H1 (cell line): Measurements from ENCODE around the gene ARHGEF4. TPM values are rescaled to one million over a fixed set of nuclear protein-coding genes. Genes with fewer than 3 reads are reported as not detected.

Source experiments
- CTCF ChIA-PET: fragments of 300-600 bp; sonication (Branson Sonifier 250); formaldehyde crosslinking; loops from one replicate; lab custom pipeline; 2021; ENCODE audit not compliant: partially characterized antibody; lab: Charles Lee
- POLR2A ChIA-PET: fragments of 300-600 bp; sonication (Branson Sonifier 250); formaldehyde crosslinking; loops from one replicate; lab custom pipeline; 2021; ENCODE audit warnings: inconsistent platforms; ENCODE audit not compliant: partially characterized antibody; lab: Charles Lee
- DNase-seq, 2 experiments: peaks; one replicate each; pipeline versions ENCODE4 v3.0.0 to v3.0.0-alpha.2; 2010 to 2022; ENCODE audit warnings: low spot score in 2 of 2, low read depth in 1 of 2, mixed read lengths in 1 of 2
- FAIRE-seq: peaks from 2 replicates; lab custom pipeline; 2011; peaks lifted over from hg19 to GRCh38; lab: Jason Lieb, UNC
- H2AFZ ChIP-seq: 2 replicates; pipeline ENCODE4 v1.8.1; 2012; ENCODE audit warnings: low read length, inconsistent platforms
- H2AK5ac ChIP-seq: 2 replicates; pipeline ENCODE4 v1.6.1; 2013; ENCODE audit warnings: low read depth, low read length
- H2BK120ac ChIP-seq: replicated peaks from 2 replicates; pipeline ENCODE3; 2013; ENCODE audit warnings: low read depth, low read length, inconsistent platforms
- H2BK12ac ChIP-seq: 2 replicates; pipeline ENCODE4 v1.6.1; 2013; ENCODE audit warnings: low read depth, low read length
- H2BK15ac ChIP-seq: 2 replicates; pipeline ENCODE4 v1.6.1; 2013; ENCODE audit warnings: low read length
- H2BK20ac ChIP-seq: 2 replicates; pipeline ENCODE4 v1.6.1; 2013; ENCODE audit warnings: low read length
- H2BK5ac ChIP-seq: 2 replicates; pipeline ENCODE4 v1.6.1; 2013; ENCODE audit warnings: low read depth, low read length
- H3K14ac ChIP-seq: 2 replicates; pipeline ENCODE4 v1.6.1; 2013; ENCODE audit warnings: inconsistent platforms; ENCODE audit not compliant: insufficient read length
- H3K18ac ChIP-seq: 2 replicates; pipeline ENCODE4 v1.6.1; 2013; ENCODE audit warnings: low read length; ENCODE audit errors: extremely low read depth
- H3K23ac ChIP-seq: 2 replicates; pipeline ENCODE4 v1.6.1; 2013; ENCODE audit warnings: inconsistent platforms; ENCODE audit not compliant: insufficient read length
- H3K23me2 ChIP-seq: 2 replicates; pipeline ENCODE4 v1.6.1; 2013; ENCODE audit warnings: low read depth, low read length
- H3K27ac ChIP-seq: 2 replicates; pipeline ENCODE4 v1.6.1; 2011; ENCODE audit warnings: low read depth, low read length, inconsistent platforms
- H3K27me3 ChIP-seq, 4 experiments: replicated peaks in 1 of 4; 1 replicate in 1 of 4; 2 replicates in 3 of 4; pipeline versions ENCODE4 v1.6.1 to v1.8.1; 2011 to 2013; ENCODE audit warnings: low read length in 3 of 4, mild to moderate bottlenecking in 3 of 4, inconsistent platforms in 2 of 4, mixed read lengths in 2 of 4, moderate library complexity in 1 of 4; ENCODE audit not compliant: control insufficient read depth in 3 of 4, insufficient read depth in 3 of 4; ENCODE audit errors: extremely low read depth in 1 of 4
- H3K36me3 ChIP-seq, 4 experiments: 2 replicates each; pipeline versions ENCODE4 v1.6.1 to v1.8.1; 2011 to 2013; ENCODE audit warnings: mild to moderate bottlenecking in 4 of 4, low read length in 3 of 4, moderate library complexity in 2 of 4, control low read depth in 1 of 4, inconsistent platforms in 1 of 4; ENCODE audit not compliant: insufficient read depth in 4 of 4, control insufficient read depth in 2 of 4
- H3K4ac ChIP-seq: replicated peaks from 2 replicates; pipeline ENCODE3; 2013; ENCODE audit warnings: low read length, low read depth, mixed read lengths, inconsistent platforms; ENCODE audit not compliant: insufficient read length
- H3K4me1 ChIP-seq, 4 experiments: replicated peaks in 1 of 4; 1 replicate in 1 of 4; 2 replicates in 3 of 4; pipeline versions ENCODE4 v1.6.1 to v1.8.1; 2011 to 2013; ENCODE audit warnings: low read length in 3 of 4, inconsistent platforms in 2 of 4, mixed read lengths in 1 of 4; ENCODE audit not compliant: insufficient read depth in 4 of 4, control insufficient read depth in 3 of 4
- H3K4me2 ChIP-seq, 2 experiments: 2 replicates each; pipeline versions ENCODE4 v1.6.1 to v1.8.1; 2011 to 2013; ENCODE audit warnings: low read depth in 2 of 2, low read length in 2 of 2, control low read depth in 1 of 2, inconsistent platforms in 1 of 2, mild to moderate bottlenecking in 1 of 2; ENCODE audit not compliant: insufficient read depth in 1 of 2
- H3K4me3 ChIP-seq, 4 experiments: fragments of 200-600, 300-600 bp in 1 of 4; sonication (generic), shearing (Covaris generic), sonication (Bioruptor Twin) in 1 of 4; 2 replicates each; pipeline versions ENCODE4 v1.5.1 to v1.8.1; 2011 to 2016; ENCODE audit warnings: low read length in 4 of 4, low read depth in 3 of 4, control low read depth in 2 of 4, inconsistent platforms in 2 of 4, mild to moderate bottlenecking in 2 of 4, mixed read lengths in 1 of 4, moderate library complexity in 1 of 4; ENCODE audit not compliant: insufficient read depth in 2 of 4; ENCODE audit errors: extremely low read depth in 1 of 4
- H3K56ac ChIP-seq: replicated peaks from 2 replicates; pipeline ENCODE3; 2013; ENCODE audit warnings: low read depth, mild to moderate bottlenecking, mixed read lengths, low read length, inconsistent platforms; ENCODE audit not compliant: insufficient read length
- H3K79me1 ChIP-seq: 2 replicates; pipeline ENCODE4 v1.6.1; 2013; ENCODE audit warnings: low read depth, low read length, control low read depth
- H3K79me2 ChIP-seq, 2 experiments: 2 replicates each; pipeline versions ENCODE4 v1.6.1 to v1.8.1; 2012 to 2013; ENCODE audit warnings: low read length in 2 of 2, mild to moderate bottlenecking in 2 of 2, inconsistent platforms in 1 of 2; ENCODE audit not compliant: insufficient read depth in 2 of 2, control insufficient read depth in 1 of 2
- H3K9ac ChIP-seq, 4 experiments: replicated peaks in 1 of 4; 1 replicate in 1 of 4; 2 replicates in 3 of 4; pipeline versions ENCODE4 v1.6.1 to v1.8.1; 2011 to 2013; ENCODE audit warnings: low read depth in 3 of 4, low read length in 3 of 4, control low read depth in 2 of 4, mild to moderate bottlenecking in 2 of 4, moderate library complexity in 2 of 4, inconsistent platforms in 1 of 4; ENCODE audit errors: extremely low read depth in 1 of 4
- H3K9me3 ChIP-seq, 2 experiments: 2 replicates each; pipeline versions ENCODE4 v1.6.1 to v1.8.1; 2012 to 2013; ENCODE audit warnings: mild to moderate bottlenecking in 2 of 2, moderate library complexity in 2 of 2, control low read depth in 1 of 2, inconsistent platforms in 1 of 2, low read depth in 1 of 2, low read length in 1 of 2, mixed read lengths in 1 of 2; ENCODE audit not compliant: insufficient read depth in 2 of 2
- H4K20me1 ChIP-seq, 2 experiments: replicated peaks in 1 of 2; 2 replicates each; pipeline versions ENCODE3 to v1.8.1; 2011 to 2013; ENCODE audit warnings: inconsistent platforms in 2 of 2, low read length in 2 of 2, mild to moderate bottlenecking in 1 of 2; ENCODE audit not compliant: insufficient read depth in 2 of 2, control insufficient read depth in 1 of 2
- H4K5ac ChIP-seq: 2 replicates; pipeline ENCODE4 v1.6.1; 2013; ENCODE audit warnings: low read length, low read depth, mixed read lengths, inconsistent platforms; ENCODE audit not compliant: insufficient read length
- H4K8ac ChIP-seq: 2 replicates; pipeline ENCODE4 v1.8.0; 2013; ENCODE audit warnings: mild to moderate bottlenecking, moderate library complexity, low read length, inconsistent platforms; ENCODE audit not compliant: insufficient read depth; ENCODE audit errors: extremely low read depth
- H4K91ac ChIP-seq: replicated peaks from 2 replicates; pipeline ENCODE3; 2013; ENCODE audit warnings: low read length, mixed read lengths, inconsistent platforms; ENCODE audit not compliant: insufficient read length
- BRCA1 ChIP-seq: IDR thresholded peaks from 2 replicates; pipeline ENCODE4 v1.6.1; 2012; ENCODE audit warnings: low read depth, low read length, improper control_type of control experiment
- GABPA ChIP-seq: IDR thresholded peaks from 2 replicates; pipeline ENCODE4 v1.6.1; 2011; ENCODE audit warnings: mild to moderate bottlenecking, low read length, moderate library complexity, borderline replicate concordance; ENCODE audit not compliant: insufficient read depth
- JUN ChIP-seq: IDR thresholded peaks from 2 replicates; pipeline ENCODE4 v1.6.1; 2011; ENCODE audit warnings: low read depth, mild to moderate bottlenecking, improper control_type of control experiment, low read length
- KDM5A ChIP-seq: fragments of 200-600 bp; IDR thresholded peaks from 2 replicates; pipeline ENCODE4 v1.7.1; 2012; ENCODE audit warnings: mild to moderate bottlenecking, low read length, inconsistent platforms, mixed read lengths
- MAFK ChIP-seq: IDR thresholded peaks from 2 replicates; pipeline ENCODE4 v1.6.1; 2012; ENCODE audit warnings: low read depth, mild to moderate bottlenecking, improper control_type of control experiment, low read length
- RNF2 ChIP-seq: fragments of 200-900, 300-1000 bp; sonication (generic); IDR thresholded peaks from 2 replicates; pipeline ENCODE4 v1.7.1; 2016; ENCODE audit warnings: borderline replicate concordance, low read depth, mild to moderate bottlenecking, antibody characterized with exemption, low read length; ENCODE audit not compliant: poor library complexity, severe bottlenecking; ENCODE audit errors: missing control alignments
- SIX5 ChIP-seq: IDR thresholded peaks from 2 replicates; pipeline ENCODE4 v1.6.1; 2011; ENCODE audit warnings: mild to moderate bottlenecking, low read depth, low read length
- TBP ChIP-seq: IDR thresholded peaks from 2 replicates; pipeline ENCODE4 v1.6.1; 2011; ENCODE audit warnings: low read depth, low read length, improper control_type of control experiment
- WGBS, 2 experiments: shearing (Covaris generic) in 1 of 2; methylation state at CpG; one replicate each; pipeline versions ENCODE4 v1.1.6 to v1.1.7; 2013 to 2015; ENCODE audit warnings: low lambda C conversion rate in 2 of 2, mixed read lengths in 2 of 2, inconsistent platforms in 1 of 2, low coverage in 1 of 2, missing lambda C conversion rate in 1 of 2; ENCODE audit not compliant: insufficient replicate concordance in 2 of 2, insufficient coverage in 1 of 2, insufficient read length in 1 of 2; ENCODE audit errors: extremely low coverage in 1 of 2, missing lambda C conversion rate in 1 of 2; 5-methylcytosine and 5-hydroxymethylcytosine counted together
- polyA plus RNA-seq, 7 experiments: library from polyadenylated mRNA; depleted of rRNA in 3 of 7; stranded (reverse) in 5 of 7; unstranded in 2 of 7; fragments of >200 nt in 5 of 7; fragments of 200-250 nt in 2 of 7; gene quantifications; 1 replicate in 5 of 7; 2 replicates in 1 of 7; 4 replicates in 1 of 7; pipeline versions ENCODE4 v1.2.1 to v1.2.3, GENCODE V29; 2011 to 2013; ENCODE audit warnings: missing spikeins in 2 of 7, mixed read lengths in 2 of 7
- total RNA-seq: library from RNA; stranded (reverse); fragmentation: NEBNext Ultra II Directional; extraction: Animal tissue kit (Norgen Biotek cat#: 25700); gene quantifications from 2 replicates; pipeline ENCODE4 v1.2.1, GENCODE V29; 2021

Gene ARHGEF4
- total and polyA plus RNA-seq, 2 of the 8 experiments (the other 6 are each of a cell fraction or from before 2014, with no cell fraction given) = 10.6 to 14.6 TPM

- Histone ChIP-seq H3K36me3 (no peaks in the 10 kb centered on the region), H2BK5ac (no peak overlapping the region), H3K4me1 (no peaks in the 10 kb centered on the region), H2BK120ac (no peak overlapping the region), H2BK15ac (no peak overlapping the region), H2BK12ac (no peak overlapping the region), H3K27me3 (no peaks in the 10 kb centered on the region; a peak in 1 of 7 replicates), H3K79me2 (no peaks in the 10 kb centered on the region), H3K14ac (no peak overlapping the region), H4K8ac (no peak overlapping the region), H3K9me3 (no peaks in the 10 kb centered on the region), H4K20me1 (peaks cover 0 to 3% of the 10 kb centered on the region in 2 experiments), H3K27ac (no peak overlapping the region), H3K56ac (no peak overlapping the region), H2BK20ac (no peak overlapping the region), H3K4me3 (no peak overlapping the region), H3K4ac (no peak overlapping the region), H4K91ac (no peak overlapping the region), H3K23me2 (peaks cover 3% of the 10 kb centered on the region; the same call in 1 of the 2 replicates), H3K4me2 (no peak overlapping the region), H2AFZ (no peak overlapping the region), H4K5ac (no peak overlapping the region), H3K18ac (no peak overlapping the region; the same call in 1 of the 2 replicates), H2AK5ac (no peak overlapping the region), H3K9ac (no peak overlapping the region), H3K23ac (no peak overlapping the region), H3K79me1 (no peaks in the 10 kb centered on the region)
- DNase-seq (no peak), FAIRE-seq (no peak)
- TF ChIP-seq JUN (no peak), SIX5 (no peak), TBP (no peak), MAFK (no peak), GABPA (no peak), RNF2 (no peak), KDM5A (no peak), BRCA1 (no peak)
- POLR2A ChIA-PET = no interaction called here
- CTCF ChIA-PET = no interaction called here
- 94% methylated on average over 17 of the region's 17 CpGs; no CpG with 5 or more reads in 1 of the 2 experiments for WGBS, 2 experiments
These were observed 48.9 kb upstream of the ARHGEF4 start for GRCh38 chr2:130787841-130788240.
